ENCODE data around the gene HYKK. TPM values are rescaled to one million over a fixed set of nuclear protein-coding genes. Genes with fewer than 3 reads are reported as not detected.
"Not testable (repeated sequence)": the region's sequence is repeated elsewhere in the genome, so short reads cannot be mapped to it uniquely, and the experiment has no call there.

The HYKK gene
- total RNA-seq, 3 donors from 2014 or later: 8.6 to 14.7 (median 10.9) TPM

- no peak for DNase-seq (ENCODE audit: low spot score in 2 of 2)
- Histone ChIP-seq H3K27me3 (no peaks in the 10 kb centered on the region), H3K9me3 (no peaks in the 10 kb centered on the region), H3K36me3 (peaks cover 4% of the 10 kb centered on the region), H3K4me3 (no peak overlapping the region), H3K27ac (no peak overlapping the region), H3K4me1 (no peaks in the 10 kb centered on the region)
- TF ChIP-seq POLR2A (IDR thresholded peaks at IDR 0.05) (no peak), CTCF (IDR thresholded peaks at IDR 0.05) (no peak), POLR2AphosphoS5 (IDR thresholded peaks at IDR 0.05) (no peak)
- intact Hi-C loops (cut with DNase I; ENCODE audit: low total_unique reads): no loop called here
Measured at GRCh38 chr15:78550815-78551214, 43.4 kb downstream of the HYKK start.

- H3K27ac ChIP-seq: no peak overlapping the region
- H3K27me3 ChIP-seq: no peaks in the 10 kb centered on the region
- intact Hi-C loops (cut with DNase I; ENCODE audit: low total_unique reads): no loop called here
- no peak overlapping the region for H3K4me3 ChIP-seq
- no peaks in the 10 kb centered on the region for H3K9me3 ChIP-seq
- peaks cover 4% of the 10 kb centered on the region for H3K36me3 ChIP-seq
- DNase-seq (ENCODE audit: low spot score in 2 of 2): no peak
- TF ChIP-seq POLR2AphosphoS5 (IDR thresholded peaks at IDR 0.05) (no peak), CTCF (IDR thresholded peaks at IDR 0.05) (no peak), POLR2A (IDR thresholded peaks at IDR 0.05) (no peak)
- H3K4me1 ChIP-seq: no peaks in the 10 kb centered on the region
Measured at GRCh38 chr15:78551902-78552301, 44.5 kb downstream of the HYKK start.

GRCh38 chr15:78552597-78552996 is 45.2 kb downstream of the HYKK start:
- no peaks in the 10 kb centered on the region for H3K4me1 ChIP-seq
- H3K27ac ChIP-seq: no peak overlapping the region
- no peaks in the 10 kb centered on the region for H3K9me3 ChIP-seq
- peaks cover 4% of the 10 kb centered on the region for H3K36me3 ChIP-seq
- no peaks in the 10 kb centered on the region for H3K27me3 ChIP-seq
- intact Hi-C loops (cut with DNase I; ENCODE audit: low total_unique reads): no loop called here
- no peak for TF ChIP-seq POLR2A (IDR thresholded peaks at IDR 0.05)
- TF ChIP-seq CTCF (IDR thresholded peaks at IDR 0.05): no peak
- no peak for TF ChIP-seq POLR2AphosphoS5 (IDR thresholded peaks at IDR 0.05)
- no peak overlapping the region for H3K4me3 ChIP-seq
- no peak for DNase-seq (ENCODE audit: low spot score in 2 of 2)

- H3K9me3 ChIP-seq; H3K27ac ChIP-seq; H3K4me1 ChIP-seq; intact Hi-C loops (cut with DNase I; ENCODE audit: low total_unique reads); DNase-seq (ENCODE audit: low spot score in 2 of 2); H3K4me3 ChIP-seq; H3K27me3 ChIP-seq; H3K36me3 ChIP-seq: not testable (repeated sequence)
Measured at GRCh38 chr15:78560201-78560600, 52.8 kb downstream of the HYKK start.

- Histone ChIP-seq H3K27ac (no peak overlapping the region), H3K27me3 (no peaks in the 10 kb centered on the region), H3K9me3 (no peaks in the 10 kb centered on the region), H3K4me3 (no peak overlapping the region), H3K36me3 (no peaks in the 10 kb centered on the region), H3K4me1 (no peaks in the 10 kb centered on the region)
- no peak for TF ChIP-seq CTCF (IDR thresholded peaks at IDR 0.05)
- TF ChIP-seq POLR2AphosphoS5 (IDR thresholded peaks at IDR 0.05): no peak
- TF ChIP-seq POLR2A (IDR thresholded peaks at IDR 0.05): no peak
- intact Hi-C loops (cut with DNase I; ENCODE audit: low total_unique reads): no loop called here
- DNase-seq (ENCODE audit: low spot score in 2 of 2): no peak
Measured at GRCh38 chr15:78561490-78561889, 54.1 kb downstream of the HYKK start.

GRCh38 chr15:78563092-78563491 is 55.7 kb downstream of the HYKK start:
- Histone ChIP-seq H3K27ac (no peak overlapping the region), H3K27me3 (no peaks in the 10 kb centered on the region), H3K36me3 (no peaks in the 10 kb centered on the region), H3K9me3 (no peaks in the 10 kb centered on the region), H3K4me1 (no peaks in the 10 kb centered on the region), H3K4me3 (no peak overlapping the region)
- no peak for DNase-seq (ENCODE audit: low spot score in 2 of 2)
- TF ChIP-seq POLR2AphosphoS5 (IDR thresholded peaks at IDR 0.05) (no peak), CTCF (IDR thresholded peaks at IDR 0.05) (no peak), POLR2A (IDR thresholded peaks at IDR 0.05) (no peak)
- intact Hi-C loops (cut with DNase I; ENCODE audit: low total_unique reads): no loop called here

Measured in breast epithelium (tissue), 4 donors.